ENCODE results near the gene VWA3B.
A peak's percentile ranks its signal among the peaks of the same experiment; 100 is the strongest.

VWA3B gene

DNA sequence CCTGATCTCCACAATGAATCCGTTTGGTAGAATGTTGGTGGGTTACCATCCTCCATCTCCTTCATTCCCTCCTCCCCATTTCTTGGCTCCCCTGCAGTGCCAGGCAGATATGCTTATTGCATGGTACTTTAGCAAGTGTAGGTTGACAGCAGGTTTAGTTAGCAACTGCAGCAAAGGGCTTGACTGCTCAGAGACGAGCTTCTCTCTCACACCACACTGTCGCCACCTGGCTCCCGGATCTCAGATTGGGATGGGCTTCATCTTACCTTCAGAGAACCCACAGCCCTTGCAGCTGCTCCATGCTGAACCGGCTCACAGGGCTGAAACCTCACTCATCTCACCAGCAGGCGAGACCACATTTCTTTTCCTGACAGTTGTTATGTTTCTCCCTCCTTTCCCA lies 88.8 kb downstream of the VWA3B start:
- peak; percentile 53 for DNase-seq

DNA sequence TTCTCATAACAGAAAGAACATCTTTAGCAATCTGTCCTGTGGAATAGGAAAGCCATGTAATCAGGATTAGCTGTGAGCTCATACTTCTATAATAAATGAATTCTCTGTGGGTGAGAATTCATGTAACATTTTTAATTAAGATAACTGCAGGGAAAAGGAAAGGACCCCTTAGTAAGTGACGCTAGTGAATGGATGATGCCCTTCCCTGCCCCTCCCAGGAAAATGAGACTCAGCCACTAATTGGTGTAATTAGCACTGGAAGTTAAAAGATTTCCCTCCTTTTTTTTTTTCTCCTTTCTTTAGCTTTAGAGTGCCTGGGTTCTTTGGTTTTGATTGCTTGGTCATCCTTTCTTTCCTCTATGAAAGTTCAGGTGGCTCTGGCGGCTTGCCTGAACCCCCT lies 90.3 kb downstream of the VWA3B start:
- DNase-seq = no peak

GRCh38 chr2:98177986-98178385 lies 91.0 kb downstream of the VWA3B start:
- no peak for DNase-seq

GRCh38 chr2:98180456-98180855 lies 93.5 kb downstream of the VWA3B start:
- no peak for DNase-seq

GRCh38 chr2:98181346-98181745 lies 94.4 kb downstream of the VWA3B start:
- no peak for DNase-seq

DNA sequence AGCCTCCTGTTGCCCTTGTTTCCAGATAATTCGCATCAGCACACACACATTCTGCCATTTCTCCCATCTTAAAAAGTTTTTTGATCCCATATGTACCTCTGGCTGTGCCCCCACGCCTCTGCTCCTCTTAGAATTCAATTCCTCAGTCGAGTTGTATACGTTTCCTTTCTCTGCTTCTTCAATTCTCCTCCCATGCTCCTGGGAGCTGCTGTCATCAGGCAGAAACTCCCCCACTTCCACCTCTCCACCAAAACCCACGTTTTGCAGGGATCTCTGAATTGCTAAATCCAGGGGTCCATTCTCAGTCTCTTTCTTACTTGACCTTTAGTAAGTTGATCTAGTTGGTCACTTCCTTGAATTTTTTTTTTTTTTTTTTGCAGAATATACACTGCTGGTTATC lies 98.8 kb downstream of the VWA3B start:
- no peak for DNase-seq

GRCh38 chr2:98187194-98187593 lies 100.2 kb downstream of the VWA3B start:
- DNase-seq = no peak

DNA sequence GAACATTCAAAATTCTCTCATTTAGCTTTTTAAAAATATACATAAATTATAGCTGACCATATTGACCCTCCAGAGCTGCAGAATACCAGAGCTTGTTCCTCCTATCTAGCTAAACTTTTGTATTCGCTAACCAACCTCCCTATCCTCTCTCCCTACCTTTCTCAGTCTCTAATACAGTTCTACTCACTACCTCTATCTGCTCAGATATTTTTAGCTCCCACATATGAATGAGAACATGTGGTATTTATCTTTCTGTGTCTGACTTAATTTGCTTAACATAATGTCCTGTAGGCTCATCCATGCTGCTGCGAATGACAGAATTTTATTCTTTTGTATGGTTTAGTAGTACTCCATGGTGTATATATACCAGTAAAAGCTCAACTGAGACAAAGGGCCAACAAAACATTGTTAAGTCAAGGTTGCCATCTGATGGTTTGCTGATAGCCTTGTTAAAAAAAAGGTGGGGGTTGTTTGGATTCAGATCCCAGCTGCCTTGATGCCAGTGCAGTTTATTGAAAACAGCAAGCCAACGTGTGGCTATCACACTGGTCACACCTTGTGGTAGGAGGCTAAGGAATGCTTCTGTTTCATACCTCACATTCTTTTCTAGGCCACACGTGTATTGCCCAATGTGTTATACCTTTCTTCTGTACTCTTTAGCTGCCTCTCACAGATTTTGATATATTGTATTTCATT lies 101.5 kb downstream of the VWA3B start:
- no peak for DNase-seq

- no peak for DNase-seq
These were observed 104.9 kb downstream of the VWA3B start for GRCh38 chr2:98191883-98192282.

DNA sequence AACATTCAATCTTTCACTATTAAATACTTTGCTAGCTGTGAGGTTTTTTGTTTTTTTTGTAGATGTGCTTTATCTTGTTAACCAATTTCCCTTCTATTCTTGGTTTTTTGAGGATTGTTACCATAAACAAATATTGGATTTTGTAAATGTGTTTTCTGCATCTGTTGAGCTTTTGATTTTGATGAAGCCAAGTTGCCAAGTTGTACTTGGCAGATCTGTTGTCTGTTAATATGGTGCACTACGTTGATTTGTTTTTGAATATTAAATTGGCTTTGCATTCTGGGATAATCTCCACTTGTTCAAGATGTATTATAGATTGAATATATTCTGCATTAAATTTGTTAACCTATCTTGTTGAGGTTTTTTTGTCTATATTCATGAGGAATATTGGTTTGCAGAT lies 114.6 kb downstream of the VWA3B start:
- DNase-seq = no peak

GRCh38 chr2:98205889-98206288 lies 118.9 kb downstream of the VWA3B start:
- no peak for DNase-seq

DNA sequence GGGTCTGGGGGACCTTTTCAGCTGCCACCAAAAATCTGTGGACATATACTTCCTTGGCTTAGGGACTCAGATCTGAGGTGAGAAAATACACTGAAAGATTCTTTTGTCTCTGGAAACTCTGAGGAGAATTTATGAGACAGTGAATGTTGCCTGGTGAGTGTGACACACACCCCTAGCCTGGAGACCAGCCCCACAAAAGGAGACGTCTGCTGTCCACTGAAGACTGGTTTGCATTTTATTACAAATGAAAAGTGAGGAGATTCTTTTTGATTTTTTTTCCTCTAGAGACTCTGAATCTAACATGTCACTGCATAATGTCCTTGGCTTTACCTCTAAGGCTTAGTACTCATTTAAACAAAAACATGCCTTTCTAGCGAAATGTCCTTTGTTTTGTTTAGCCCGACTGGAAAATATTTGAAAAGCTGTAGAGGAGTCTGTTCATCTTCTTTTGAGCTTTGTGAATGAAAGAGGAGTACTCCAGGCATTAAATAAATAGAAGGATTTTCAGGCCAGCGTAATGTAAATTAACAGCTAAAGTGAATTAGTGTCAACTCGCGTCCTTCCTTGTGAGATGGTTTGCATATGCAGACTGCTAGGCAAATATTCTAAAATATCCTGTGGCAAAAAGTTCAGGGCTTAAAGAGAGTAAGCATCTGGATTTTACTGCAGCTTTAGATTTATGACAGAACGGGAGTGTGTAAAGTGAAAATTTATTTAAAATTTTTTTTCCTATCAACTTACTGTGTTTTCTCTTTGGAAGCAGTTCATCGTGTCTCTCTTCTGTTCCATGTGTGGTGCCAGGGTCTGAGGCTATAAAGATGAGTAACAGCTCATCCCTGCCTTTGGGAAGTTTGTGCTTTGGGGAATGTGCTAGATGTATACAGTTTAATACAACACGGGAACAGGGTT lies 125.4 kb downstream of the VWA3B start:
- DNase-seq = no peak

DNA sequence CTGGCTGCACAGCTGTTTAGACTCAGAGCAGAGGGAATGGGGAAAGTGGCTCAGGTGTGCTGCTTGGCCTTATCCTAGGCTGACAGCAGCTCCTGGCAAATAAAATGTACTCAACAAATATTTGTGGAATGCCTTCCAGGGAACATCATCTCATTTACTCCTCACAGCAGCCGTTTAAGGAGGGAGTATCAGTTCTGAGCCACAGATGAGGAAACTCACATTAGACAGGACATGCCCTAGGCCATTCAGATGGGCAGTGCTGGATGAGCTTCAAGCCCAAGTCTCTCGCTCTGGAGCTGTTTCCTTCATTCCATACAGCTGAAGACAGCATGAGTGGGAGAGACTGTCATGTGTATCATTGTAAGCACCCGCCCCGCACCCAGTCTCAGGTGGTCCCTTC lies 129.6 kb downstream of the VWA3B start:
- DNase-seq = no peak

GRCh38 chr2:98219152-98219551 lies 132.2 kb downstream of the VWA3B start:
- DNase-seq = no peak

DNA sequence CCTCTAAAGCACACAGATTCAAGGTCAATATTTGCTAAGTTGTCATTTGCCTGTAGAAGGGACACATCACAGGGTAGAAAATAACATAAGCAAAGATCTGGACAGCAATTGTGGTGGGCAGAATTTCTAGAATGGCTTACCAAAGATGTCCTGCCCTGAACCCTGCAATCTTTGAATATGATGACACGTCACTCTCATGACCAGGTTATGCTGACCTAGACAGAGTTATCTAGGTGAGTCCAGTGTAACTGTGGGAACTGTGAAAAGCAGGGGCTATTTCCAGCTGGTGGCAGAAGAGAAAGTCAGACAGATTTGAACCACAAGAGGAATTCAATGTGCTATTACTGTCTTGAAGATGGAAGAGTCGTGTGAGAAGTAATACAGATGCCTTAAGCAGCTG lies 147.0 kb downstream of the VWA3B start:
- no peak for DNase-seq

- no peak for DNase-seq
These were observed 147.8 kb downstream of the VWA3B start for GRCh38 chr2:98234776-98235175.

DNA sequence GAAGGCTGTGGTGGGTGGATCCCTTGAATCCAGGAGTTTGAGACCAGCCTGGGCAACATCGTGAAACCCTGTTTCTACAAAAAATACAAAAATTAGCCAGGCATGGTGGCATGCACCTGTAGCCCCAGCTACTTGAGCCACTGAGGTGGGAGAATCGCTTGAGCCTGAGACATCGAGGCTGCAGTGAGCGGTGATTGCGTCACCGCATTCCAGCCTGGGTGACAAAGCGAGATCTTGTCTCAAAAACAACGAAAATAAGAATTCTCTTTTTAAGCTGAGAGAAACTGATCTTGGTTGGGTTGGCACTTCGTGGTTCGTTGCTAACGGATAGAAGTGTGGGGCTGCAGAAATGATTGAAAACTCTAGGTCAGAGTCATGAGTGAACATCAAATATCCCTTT lies 150.0 kb downstream of the VWA3B start:
- no peak for DNase-seq

DNA sequence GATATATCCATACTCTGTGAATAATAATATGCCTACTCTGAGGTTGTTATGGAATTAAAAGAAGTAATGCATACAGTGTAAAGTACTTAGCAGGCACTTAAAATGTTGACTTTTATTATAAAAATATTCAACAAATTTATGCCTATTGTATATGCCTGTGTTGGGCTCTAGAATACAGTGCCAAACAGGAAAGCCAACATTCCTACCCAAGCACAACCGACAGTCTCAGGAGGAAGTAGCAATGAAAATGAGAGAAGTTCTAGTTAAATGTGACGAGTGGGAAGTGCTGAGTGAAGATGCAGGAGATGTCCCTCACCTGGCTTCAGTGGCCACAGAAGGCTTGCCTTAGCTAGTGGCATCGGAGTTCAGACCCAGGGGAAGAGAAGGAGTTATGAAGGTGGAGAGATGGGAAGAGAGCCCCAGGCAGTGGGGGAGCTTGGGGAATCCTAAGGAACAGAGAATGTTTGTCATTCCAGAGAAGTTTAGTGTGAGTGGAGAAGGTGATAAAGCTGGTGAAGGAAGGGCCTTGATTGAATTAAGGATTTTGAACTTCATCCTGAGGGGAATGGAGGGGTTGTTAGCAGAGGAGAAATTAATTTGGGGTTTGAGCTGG lies 153.9 kb downstream of the VWA3B start:
- DNase-seq = no peak

DNA sequence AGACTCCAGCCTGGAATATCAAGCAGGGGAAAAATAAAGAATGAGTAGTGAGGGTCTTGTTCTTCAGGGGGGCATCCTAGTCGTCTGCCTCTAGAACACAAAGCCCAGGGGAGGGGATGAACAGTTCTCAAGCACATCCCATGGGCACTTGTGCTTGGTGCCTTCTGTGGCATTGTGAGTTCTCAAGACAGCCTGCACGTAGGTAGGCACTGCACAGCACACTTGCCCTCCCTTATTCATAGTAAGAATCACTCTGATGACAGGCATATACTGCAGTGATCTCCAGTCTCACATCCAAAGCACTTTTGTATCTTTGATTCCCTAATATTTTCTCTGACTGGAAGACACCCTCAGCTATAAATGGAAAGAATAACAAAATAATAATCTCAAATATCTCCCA lies 154.6 kb downstream of the VWA3B start:
- DNase-seq = no peak

DNA sequence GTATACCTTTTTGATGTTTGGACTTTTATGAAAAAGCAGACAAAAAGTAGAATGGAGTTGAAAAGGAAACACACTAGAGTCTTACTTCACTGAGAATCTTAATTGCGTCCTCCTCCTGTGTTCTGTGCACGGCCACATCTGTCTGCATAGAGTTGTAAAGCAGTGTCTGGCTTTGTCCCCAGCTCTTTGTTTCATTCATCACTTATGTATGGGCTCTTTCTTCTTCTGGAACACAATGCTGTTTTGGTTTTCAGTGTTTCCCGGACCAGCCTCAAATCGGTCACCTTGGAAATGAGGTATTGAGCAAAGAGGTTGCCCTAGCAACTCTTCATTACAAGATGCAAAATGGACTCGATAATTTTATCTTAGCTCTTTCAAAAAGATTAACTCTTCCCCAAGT lies 155.0 kb downstream of the VWA3B start:
- DNase-seq = no peak

GRCh38 chr2:98245491-98245890 lies 158.5 kb downstream of the VWA3B start:
- no peak for DNase-seq

DNA sequence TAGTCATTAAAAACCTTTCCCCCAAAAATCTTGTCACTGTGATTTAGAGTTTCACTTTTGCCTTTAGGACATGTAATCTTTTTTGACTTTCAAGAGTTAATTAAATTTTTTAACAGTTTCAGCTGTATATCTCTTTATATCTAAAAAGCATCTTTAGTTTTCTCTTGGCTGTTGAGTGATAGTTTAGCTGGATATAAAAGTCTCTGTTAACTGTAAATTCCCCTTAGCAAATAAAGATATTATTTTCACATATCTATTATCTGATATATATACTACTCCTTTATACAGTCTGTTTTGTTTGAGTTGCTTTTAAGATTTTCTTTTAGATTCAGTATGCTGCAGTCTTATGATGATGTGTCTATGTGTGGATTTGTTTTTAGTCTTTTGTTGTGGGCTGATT lies 160.4 kb downstream of the VWA3B start:
- no peak for DNase-seq

GRCh38 chr2:98252038-98252773 lies 165.2 kb downstream of the VWA3B start:
- DNase-seq = no peak

Data from NCI-H2171 treated with DMSO at 0.1 percent for 48 hours (cell line).